Right lung (tissue), 10 donors: ENCODE data around the gene ATG5. TPM values are rescaled to one million over a fixed set of nuclear protein-coding genes. Genes with fewer than 3 reads are reported as not detected.

Experiments used
- DNase-seq, 2 donors: peaks; one replicate each; pipeline ENCODE4 v3.0.0-alpha.2; 2013
- long read RNA-seq, 8 donors: transcript quantifications; one replicate each; lab custom pipeline, GENCODE V29; 2026
- polyA plus RNA-seq, 5 donors: library from polyadenylated mRNA; unstranded; fragments of 120-200 nt; gene quantifications; one replicate each; pipeline versions ENCODE4 v1.2.1 to v1.2.3, GENCODE V29; 2013; ENCODE audit warnings: inconsistent platforms in 1 of 5, low replicate concordance in 1 of 5; ENCODE audit not compliant: insufficient read length in 5 of 5, insufficient read depth in 1 of 5

The ATG5 gene
- polyA plus RNA-seq, result 10 to 100 TPM; 29.2 to 45.1 (median 39.5) TPM
- long read RNA-seq, donor 1, transcript ATG5-204 (8 exons, 3,216 nt), result major isoform, 9 of 28 reads
- long read RNA-seq, donor 1, partial matches to known transcripts, result 17 of 28 reads
- long read RNA-seq, donor 1, other reads (novel, unspliced or antisense), result 0 of 28 reads
- long read RNA-seq, donor 2, transcript ATG5-204 (8 exons, 3,216 nt), result major isoform, 8 of 10 reads
- long read RNA-seq, donor 2, partial matches to known transcripts, result 0 of 10 reads
- long read RNA-seq, donor 2, other reads (novel, unspliced or antisense), result 0 of 10 reads
- long read RNA-seq, donor 3, transcript ATG5-204 (8 exons, 3,216 nt), result major isoform, 10 of 14 reads
- long read RNA-seq, donor 3, partial matches to known transcripts, result 0 of 14 reads
- long read RNA-seq, donor 3, other reads (novel, unspliced or antisense), result 0 of 14 reads
- long read RNA-seq, donor 4, partial matches to known transcripts, result 0 of 5 reads
- long read RNA-seq, donor 4, other reads (novel, unspliced or antisense), result 0 of 5 reads
- long read RNA-seq, donor 5, transcript ATG5-204 (8 exons, 3,216 nt), result major isoform, 17 of 17 reads
- long read RNA-seq, donor 5, partial matches to known transcripts, result 0 of 17 reads
- long read RNA-seq, donor 5, other reads (novel, unspliced or antisense), result 0 of 17 reads
- long read RNA-seq, donor 6, transcript ATG5-204 (8 exons, 3,216 nt), result major isoform, 12 of 30 reads
- long read RNA-seq, donor 6, partial matches to known transcripts, result 12 of 30 reads
- long read RNA-seq, donor 6, other reads (novel, unspliced or antisense), result 0 of 30 reads
- long read RNA-seq, donor 7, transcript ATG5-204 (8 exons, 3,216 nt), result major isoform, 6 of 10 reads
- long read RNA-seq, donor 7, partial matches to known transcripts, result 0 of 10 reads
- long read RNA-seq, donor 7, other reads (novel, unspliced or antisense), result 0 of 10 reads
- long read RNA-seq, donor 8, transcript ATG5-204 (8 exons, 3,216 nt), result major isoform, 5 of 7 reads
- long read RNA-seq, donor 8, partial matches to known transcripts, result 0 of 7 reads
- long read RNA-seq, donor 8, other reads (novel, unspliced or antisense), result 0 of 7 reads

DNA sequence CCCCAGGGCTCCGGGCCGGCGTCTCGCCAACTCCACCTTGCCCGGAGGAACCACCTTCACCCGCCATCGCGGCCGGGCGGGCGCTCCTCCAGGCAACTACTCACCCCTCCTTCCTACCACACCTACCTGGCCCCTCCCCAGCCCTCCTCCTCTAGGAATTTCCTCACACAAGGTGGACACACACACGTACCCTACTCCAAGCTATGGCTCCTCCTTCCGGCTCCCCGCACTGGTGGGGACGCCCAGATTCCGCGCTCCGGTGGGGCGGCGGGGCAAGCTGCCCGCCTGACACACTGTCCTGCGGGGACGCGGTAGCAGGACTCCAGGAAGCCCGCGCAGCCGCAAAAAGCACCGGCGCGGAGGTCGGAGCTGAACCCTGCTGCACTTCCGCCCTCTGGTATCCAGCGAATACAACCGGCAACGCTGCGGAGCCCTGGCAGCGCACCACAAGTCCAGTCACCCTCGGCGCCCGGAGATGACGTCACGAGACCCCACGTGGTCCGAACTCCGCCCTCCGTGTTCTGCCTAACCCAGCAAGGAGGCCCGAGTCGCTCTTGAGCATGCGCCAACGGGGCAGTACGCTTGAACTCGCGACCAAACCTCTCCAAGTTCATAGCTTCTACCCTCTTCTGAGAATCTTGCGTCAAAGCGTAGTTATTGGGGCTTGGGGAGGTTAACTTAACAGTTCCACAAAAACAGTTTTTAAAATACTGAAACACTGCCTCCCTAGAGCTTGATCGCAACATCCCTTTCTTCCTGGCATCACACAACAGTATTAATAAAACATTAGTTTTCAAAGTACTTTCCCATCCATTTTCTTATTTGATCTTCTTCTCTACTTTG lies at the start of gene ATG5:
Gene ATG5, minus strand, starts transcription at position 425 of the 843 bp plus-strand sequence. CDS start 9,552 bp downstream, outside the sequence.
- peak; percentile 96 to 98 for DNase-seq

GRCh38 chr6:106373502-106374239 lies 48.1 kb upstream of the ATG5 start:
- DNase-seq, result no peak

GRCh38 chr6:106372838-106373501 lies 47.4 kb upstream of the ATG5 start:
- no peak for DNase-seq

DNA sequence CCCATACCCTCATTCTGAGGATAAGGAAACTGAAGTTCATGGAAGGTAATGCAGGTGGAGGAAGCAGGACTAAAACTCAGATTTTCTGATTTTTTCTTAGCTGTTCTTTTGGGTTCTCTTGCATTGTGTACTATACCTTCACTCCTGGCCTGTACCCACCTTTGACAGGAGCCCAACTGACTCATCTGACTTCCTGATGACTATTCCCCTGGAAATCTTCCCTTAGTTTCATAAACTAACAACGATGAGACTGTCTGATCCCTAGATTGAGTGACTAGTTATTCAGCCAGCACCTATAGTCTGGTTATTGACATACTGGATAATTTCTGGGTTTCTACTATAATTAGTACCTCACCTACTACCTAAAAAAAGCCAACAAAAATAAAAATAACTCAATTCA lies 45.1 kb upstream of the ATG5 start:
- no peak for DNase-seq

DNA sequence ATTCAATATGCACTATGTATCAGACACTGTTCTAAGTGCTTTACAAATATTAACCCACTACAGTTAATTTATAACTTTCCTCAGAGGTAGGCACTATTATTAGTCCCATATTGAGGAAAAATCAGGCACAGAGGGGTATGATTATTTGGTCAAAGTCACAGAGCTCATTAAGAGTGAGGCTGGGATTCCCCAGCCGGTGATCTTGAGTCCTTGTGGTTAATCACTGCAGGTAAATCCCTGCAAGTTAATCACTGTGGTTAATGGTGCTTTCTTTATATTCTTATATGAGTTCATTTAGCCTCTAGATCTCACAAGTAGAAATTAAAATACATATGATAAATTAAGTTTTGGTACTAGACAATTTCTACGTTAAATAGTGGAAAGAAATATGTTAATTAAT lies 44.2 kb upstream of the ATG5 start:
- no peak for DNase-seq

GRCh38 chr6:106363401-106364138 lies 38.0 kb upstream of the ATG5 start:
- DNase-seq, result no peak

GRCh38 chr6:106360989-106361430 lies 35.5 kb upstream of the ATG5 start:
- DNase-seq, result no peak

DNA sequence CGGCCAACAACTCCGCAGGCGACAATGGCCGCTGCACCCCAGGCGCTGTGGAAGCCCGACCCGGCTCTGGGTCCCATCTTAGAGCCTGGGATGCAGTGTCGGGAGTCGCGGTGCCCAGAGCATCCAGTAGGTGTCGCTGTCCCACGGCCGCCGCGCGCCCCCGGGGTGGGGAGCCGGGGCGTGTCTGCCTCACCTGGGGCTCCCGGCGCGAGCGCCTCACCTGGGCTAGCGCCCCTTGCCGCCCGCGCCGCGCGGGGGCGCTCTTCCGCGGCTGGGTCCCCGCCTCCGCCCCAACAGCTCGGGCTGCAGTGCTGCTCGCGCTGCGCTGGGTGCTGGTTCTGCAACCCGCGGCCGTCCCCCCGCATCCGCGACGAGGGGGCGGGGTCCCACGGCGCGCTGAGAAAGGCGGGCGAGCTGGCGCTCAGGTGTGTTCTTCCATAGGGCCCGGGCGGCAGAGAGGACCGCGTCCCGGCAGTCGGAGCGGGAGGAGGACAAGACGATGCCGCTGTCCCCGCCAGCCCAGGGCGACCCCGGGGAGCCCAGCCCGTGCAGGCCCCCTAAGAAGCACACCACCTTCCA lies 34.9 kb upstream of the ATG5 start, which contains the start of gene CRYBG1:
Gene CRYBG1, plus strand, starts transcription at position 308 of the 579 bp plus-strand sequence. Its CDS starts 192 bp downstream, at position 500.
- DNase-seq, result peak; percentile 32 to 43

DNA sequence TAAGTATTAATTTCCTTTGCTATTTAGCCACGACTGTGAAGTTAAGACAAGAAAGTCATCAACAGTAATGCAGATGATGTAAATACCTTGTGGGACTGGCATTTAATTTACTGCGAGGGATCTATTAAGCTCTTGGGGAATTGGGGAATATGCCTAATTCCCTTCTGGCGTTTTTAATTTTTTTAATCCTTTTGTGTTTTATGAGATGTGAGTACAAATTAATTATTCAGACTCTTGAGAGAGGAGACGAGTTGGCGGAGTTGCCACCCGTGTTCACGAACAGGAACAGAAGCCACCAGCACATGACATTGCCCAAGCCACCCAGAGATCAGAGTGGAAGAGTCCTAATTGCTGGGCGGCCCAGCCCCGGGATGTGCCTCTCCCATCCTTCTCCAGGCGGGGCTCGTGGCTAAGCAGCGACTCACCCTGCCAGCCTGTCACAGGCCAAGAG lies 34.4 kb upstream of the ATG5 start:
- no peak for DNase-seq

DNA sequence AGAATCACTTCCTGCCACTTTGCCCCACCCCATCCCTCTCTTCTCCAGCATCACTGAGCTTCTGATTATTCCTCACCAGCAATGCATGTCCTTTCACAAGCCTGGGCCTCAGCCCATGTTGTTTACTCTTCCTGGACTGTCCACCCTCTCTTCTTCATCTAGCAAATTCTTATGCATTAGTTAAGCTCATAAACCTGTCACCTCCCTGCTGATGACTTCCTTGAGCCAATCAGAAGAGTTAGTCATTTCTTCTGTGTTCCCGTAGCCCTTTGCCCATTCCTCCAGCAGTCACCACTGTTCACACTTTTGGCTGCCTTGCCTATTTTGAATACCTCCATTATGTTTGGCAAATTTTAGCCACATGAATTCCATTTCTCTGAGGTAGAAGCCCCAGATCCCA lies 30.8 kb upstream of the ATG5 start:
- DNase-seq, result no peak

DNA sequence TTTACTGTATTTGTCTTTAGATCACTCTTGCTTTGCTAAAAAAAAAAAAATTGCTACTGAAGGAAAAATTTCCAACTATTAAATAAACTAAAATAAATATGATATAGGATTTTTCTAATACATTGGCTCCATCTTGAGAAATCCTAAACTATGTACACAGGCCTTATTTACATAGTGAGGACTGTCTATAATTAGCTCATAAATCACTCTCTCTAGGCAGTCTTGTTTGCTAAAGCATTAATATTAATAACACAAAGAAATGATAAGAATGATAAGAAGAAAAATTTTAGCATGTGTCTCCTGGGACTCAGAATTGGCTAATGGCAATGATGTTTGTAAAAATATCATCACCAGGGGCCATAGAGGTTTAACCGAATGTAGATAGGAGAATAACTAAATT lies 21.7 kb upstream of the ATG5 start:
- DNase-seq, result no peak

GRCh38 chr6:106339334-106340029 lies 13.9 kb upstream of the ATG5 start:
- DNase-seq, result peak in 1 of 2 donors; percentile 36

DNA sequence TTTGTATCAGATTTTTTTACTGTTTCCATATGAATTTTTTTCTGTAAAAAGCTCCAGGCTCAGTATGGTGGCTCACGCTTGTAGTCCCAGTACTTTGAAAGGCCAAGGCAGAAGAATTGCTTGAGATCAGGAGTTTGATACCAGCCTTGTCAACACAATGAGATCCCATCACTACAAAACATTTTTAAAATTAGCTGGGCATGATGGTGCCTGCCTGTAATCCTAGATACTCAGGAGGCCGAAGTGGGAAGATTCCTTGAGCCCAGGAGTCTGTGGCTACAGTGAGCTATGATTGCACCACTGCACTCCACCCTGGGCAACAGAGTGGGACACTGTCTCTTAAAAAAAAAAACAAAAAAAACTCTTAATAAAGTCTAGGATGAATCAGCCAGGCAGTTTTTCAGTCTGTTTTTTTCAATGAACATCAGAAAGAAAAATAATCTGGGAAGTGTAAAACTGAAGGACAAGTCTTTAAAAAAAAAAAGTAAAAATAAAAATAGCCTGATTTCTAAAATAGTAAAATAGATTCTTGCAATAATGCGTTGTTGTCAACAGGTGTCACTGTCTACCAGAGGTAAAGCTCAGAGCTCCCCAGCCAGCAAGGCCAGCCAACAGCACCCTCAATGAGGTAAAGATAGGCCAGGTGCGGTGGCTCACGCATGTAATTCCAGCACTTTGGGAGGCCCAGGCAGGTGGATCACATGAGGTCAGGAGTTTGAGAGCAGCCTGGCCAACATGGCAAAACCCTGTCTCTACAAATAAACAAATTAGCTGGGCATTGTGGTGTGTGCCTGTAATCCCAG lies 9.3 kb upstream of the ATG5 start:
- peak; percentile 21 to 43 for DNase-seq

DNA sequence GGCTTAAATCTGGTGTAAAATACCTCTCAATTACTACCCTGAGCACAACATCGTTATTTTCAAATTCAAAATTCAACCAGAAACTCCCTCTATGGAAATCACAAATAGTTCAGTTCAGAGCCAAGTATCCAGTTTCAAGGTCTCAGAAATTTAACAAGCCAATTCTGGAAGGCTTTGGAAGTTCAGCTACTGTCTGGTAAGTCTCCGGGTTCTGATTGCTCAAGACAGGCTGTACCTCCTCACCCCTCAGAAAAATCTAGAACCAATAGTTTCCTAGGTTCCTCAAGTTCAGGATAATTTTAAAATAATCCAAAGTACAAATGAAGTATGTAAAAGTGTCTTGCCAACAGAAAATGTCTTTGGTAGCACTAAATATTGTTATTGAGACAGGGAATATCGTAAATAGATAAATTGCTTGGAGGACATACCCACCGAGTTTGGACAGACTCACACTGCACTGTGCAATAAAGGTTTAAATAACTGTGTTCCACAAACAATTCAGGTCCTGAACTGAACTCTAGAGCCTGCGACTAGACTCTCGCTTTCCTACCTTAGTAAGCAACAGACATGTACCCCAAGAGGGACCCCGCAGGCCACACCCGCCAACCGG lies 729 bp downstream of the ATG5 start:
- DNase-seq, result no peak

- DNase-seq, result no peak
Measured at GRCh38 chr6:106321940-106322339, 3.6 kb downstream of the ATG5 start.

DNA sequence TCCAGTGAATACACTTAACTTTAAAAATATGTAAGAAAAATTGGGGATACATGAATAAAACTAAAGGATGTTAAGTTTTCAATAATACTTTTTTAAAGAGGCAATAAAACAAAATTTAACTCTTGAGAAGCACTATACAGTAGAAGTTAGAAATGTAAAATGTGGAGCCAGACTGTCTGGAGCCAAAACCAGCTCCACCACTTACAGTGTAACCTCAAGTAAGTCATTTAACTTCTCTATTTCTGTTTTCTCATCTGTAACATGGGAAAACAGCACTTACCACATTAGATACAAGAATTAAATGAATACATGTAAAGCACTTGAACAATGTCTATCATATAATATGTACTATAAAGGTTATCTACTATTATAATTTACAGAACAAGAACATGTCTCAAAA lies 6.7 kb downstream of the ATG5 start:
- DNase-seq, result no peak

DNA sequence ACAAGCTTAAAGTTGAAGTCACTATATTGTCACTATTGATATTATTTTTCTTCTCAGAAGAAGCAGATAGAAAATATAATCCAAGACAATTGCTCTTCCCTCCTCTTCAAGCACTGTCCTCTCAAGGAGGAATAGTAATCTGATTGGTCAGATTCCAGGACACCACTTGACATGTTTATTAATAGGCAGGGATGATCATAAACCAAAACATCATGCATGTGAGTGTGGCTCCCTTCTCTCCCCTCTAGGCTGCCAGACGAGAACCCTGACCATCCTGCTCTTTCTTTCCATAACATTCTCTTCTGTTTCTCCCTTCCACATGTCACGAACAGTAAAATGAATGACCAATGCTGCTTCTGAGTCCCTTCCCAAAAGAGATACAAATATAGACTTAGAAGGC lies 7.5 kb downstream of the ATG5 start:
- no peak for DNase-seq
